ENCODE measurements around the gene MYO18B.

MYO18B gene

DNA sequence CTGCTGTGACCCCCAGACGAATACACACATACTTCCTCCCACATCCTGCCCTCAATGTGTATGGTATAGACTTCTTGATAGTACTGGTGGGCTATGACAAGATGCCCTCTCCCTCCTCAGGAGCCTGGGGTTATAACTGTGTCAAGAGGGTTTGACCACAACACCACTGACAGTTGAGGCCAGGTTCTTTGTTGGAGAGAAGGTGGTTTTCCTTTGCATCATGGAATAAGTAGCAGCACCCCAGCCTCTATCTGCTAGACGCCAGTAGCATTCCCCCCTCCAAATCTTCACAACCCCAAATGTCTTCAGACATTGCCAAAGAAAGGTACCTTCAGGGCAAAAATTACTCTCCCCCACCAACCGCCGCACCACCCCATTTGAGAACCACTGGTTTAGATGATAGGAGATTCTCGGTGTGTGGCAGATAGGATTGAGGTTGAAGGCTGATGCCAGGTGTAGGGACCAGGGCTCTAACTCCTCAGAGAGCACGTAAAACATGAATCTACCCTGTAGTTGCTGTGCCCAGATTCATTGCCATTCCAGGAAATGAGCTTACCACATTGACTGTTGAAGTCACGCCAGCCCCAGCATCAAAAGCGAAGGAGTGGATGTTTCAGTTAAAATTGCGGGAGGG lies 5.5 kb upstream of the MYO18B start:
- H3K4me1 ChIP-seq: peaks cover 0 to 2% (median 0%) of the 10 kb centered on the region in 4 donors
- no peaks in the 10 kb centered on the region for H3K36me3 ChIP-seq
- H3K27ac ChIP-seq: no peak overlapping the region
- H3K4me3 ChIP-seq: no peak overlapping the region
- H3K27me3 ChIP-seq: peaks cover 0 to 2% of the 10 kb centered on the region in 2 donors
- intact Hi-C loops (cut with DNase I; ENCODE audit: low total_unique reads): no loop called here
- H3K9me3 ChIP-seq: no peaks in the 10 kb centered on the region
- DNase-seq: no peak
- TF ChIP-seq, protein P1, sequence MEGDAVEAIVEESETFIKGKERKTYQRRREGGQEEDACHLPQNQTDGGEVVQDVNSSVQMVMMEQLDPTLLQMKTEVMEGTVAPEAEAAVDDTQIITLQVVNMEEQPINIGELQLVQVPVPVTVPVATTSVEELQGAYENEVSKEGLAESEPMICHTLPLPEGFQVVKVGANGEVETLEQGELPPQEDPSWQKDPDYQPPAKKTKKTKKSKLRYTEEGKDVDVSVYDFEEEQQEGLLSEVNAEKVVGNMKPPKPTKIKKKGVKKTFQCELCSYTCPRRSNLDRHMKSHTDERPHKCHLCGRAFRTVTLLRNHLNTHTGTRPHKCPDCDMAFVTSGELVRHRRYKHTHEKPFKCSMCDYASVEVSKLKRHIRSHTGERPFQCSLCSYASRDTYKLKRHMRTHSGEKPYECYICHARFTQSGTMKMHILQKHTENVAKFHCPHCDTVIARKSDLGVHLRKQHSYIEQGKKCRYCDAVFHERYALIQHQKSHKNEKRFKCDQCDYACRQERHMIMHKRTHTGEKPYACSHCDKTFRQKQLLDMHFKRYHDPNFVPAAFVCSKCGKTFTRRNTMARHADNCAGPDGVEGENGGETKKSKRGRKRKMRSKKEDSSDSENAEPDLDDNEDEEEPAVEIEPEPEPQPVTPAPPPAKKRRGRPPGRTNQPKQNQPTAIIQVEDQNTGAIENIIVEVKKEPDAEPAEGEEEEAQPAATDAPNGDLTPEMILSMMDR (IDR thresholded peaks at IDR 0.05): no peak

DNA sequence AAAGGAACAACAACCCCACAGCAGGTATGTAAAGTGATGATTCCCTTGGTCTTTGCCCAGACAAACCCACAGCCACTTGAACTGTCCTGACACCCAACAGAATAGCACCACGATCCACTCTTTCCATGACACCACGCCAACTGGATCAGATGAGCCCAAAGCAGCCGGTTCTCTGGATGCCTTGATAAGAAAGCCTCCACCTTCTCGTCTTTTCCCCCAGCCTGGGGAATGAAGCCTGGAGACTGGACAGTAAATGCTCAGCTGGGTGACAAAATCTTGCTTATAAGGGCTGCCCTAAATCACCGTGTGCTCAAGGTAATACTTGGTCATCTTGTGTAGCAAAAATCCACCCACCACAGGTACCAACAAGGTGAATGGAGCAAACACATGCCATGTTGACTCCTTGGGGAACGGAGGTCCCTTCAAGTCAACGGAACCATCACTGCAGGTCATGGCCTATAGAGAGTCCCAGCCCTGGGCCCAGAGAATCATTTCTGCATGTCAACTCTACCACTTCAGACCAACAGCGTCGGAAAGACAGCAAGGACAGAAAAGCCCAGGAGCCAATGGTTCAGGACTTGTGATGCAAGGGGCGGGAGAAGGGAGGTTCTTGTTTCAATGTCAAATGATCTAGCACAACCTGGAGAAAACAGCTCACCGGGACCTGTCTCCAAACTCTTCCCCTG lies 2.2 kb upstream of the MYO18B start:
- intact Hi-C loops (cut with DNase I; ENCODE audit: low total_unique reads): no loop called here
- DNase-seq: no peak
- Histone ChIP-seq H3K27ac (no peak overlapping the region), H3K36me3 (no peaks in the 10 kb centered on the region), H3K4me3 (no peak overlapping the region), H3K27me3 (no peaks in the 10 kb centered on the region), H3K9me3 (no peaks in the 10 kb centered on the region), H3K4me1 (peaks cover 0 to 3% (median 0%) of the 10 kb centered on the region in 4 donors)
- TF ChIP-seq, protein P1 (IDR thresholded peaks at IDR 0.05): no peak

DNA sequence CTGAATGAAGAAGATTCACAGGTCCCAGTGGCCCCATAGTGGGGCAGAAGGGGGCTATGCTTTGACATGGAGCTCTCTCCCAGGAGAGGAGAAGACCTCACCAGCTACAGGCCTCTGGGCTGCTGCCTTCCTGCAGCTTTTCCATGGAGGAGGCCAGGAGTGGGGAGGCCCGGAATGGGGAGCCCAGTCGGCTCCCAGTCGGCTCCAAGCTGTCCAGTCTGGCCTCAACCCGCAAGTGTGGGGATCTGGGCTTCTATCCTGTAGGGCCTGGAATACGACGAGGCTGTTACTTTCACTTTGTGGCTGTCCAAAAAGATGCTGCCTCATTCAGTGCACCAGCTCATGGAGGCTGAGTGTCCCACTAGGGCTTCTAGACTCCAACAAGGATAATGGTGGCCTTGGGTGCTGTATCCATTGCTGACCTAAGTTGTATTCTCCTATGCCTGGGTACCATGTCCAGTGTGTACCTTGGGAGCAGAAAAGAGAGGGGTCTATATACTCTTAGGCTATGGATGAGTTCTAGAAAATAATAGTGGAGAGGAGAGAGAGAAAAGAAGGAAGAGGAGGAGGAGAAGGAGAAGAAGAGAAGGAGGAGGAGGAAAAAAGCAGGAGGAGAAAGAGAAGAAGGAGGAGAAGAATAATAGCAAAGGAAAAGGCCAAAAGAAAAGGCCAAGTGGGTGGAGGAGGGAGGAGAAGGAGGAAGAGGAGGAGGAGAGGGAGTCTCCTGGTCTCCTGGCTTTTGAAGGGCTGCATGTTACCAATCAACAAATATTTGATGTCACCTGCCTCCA lies 1.1 kb downstream of the MYO18B start:
- H3K27ac ChIP-seq: no peak overlapping the region
- peaks cover 0 to 22% (median 6%) of the 10 kb centered on the region in 4 donors for H3K4me1 ChIP-seq
- TF ChIP-seq, protein P1 (IDR thresholded peaks at IDR 0.05): no peak
- no peaks in the 10 kb centered on the region for H3K36me3 ChIP-seq
- no peak for DNase-seq
- no peaks in the 10 kb centered on the region for H3K9me3 ChIP-seq
- intact Hi-C loops (cut with DNase I; ENCODE audit: low total_unique reads): no loop called here
- peak overlapping the region; percentile 24 to 41 for H3K4me3 ChIP-seq
- H3K27me3 ChIP-seq: no peaks in the 10 kb centered on the region

DNA sequence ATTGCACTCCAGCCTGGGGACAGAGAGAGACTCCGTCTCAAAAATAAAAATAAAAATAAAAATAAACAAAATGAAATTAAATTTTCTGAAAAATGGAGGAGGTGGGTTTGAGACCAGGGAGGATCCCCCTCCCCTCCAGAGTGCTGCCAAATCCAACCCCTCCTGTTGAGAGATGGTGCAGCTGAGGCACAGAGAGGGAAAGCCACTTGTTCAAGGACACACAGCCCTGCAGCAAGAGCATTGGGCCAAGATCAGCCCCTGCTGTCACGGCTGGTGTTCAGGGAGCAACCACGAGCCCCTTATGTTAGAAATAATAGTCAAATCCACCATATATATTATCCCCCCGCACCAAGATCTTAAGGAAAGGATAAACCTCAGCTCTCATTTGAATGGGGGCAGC lies 2.7 kb downstream of the MYO18B start:
- intact Hi-C loops (cut with DNase I; ENCODE audit: low total_unique reads): no loop called here
- no peak overlapping the region for H3K27ac ChIP-seq
- no peak for DNase-seq
- peaks cover 0 to 25% (median 6%) of the 10 kb centered on the region in 4 donors for H3K4me1 ChIP-seq
- no peaks in the 10 kb centered on the region for H3K36me3 ChIP-seq
- H3K4me3 ChIP-seq: no peak overlapping the region
- TF ChIP-seq, protein P1 (IDR thresholded peaks at IDR 0.05): no peak
- no peaks in the 10 kb centered on the region for H3K27me3 ChIP-seq
- H3K9me3 ChIP-seq: no peaks in the 10 kb centered on the region

DNA sequence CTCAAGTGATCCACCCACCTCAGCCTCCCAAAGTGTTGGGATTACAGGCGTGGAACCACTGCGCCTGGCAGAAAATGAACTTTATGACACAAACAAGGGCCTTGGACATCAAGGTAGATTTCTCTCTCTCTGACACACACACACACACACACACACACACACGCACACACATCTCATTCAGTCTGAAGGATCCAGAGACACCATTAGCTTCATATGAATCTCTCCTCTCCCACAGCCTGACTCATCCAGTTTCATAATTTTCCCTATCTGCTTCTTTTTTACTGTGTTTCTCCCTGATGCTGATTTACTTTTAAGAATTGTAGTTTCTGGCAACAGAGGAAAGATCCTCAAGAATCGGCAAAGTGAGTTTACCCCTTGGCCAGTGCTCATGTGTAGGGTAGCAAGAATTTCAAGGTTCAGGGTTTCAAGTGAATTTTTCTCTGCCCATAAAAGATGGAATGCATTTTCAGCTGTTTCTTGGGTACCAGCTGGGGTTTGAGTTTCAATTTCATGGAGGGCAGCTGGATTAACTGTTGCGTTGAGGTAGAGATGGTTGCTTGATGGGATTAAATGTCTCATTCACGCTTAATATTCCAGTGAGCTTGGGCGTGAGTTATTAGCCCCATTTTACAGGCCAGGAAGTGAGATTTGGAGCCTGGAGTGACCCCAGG lies 3.5 kb downstream of the MYO18B start:
- peaks cover 0 to 25% (median 6%) of the 10 kb centered on the region in 4 donors for H3K4me1 ChIP-seq
- no peak overlapping the region for H3K27ac ChIP-seq
- intact Hi-C loops (cut with DNase I; ENCODE audit: low total_unique reads): no loop called here
- H3K36me3 ChIP-seq: no peaks in the 10 kb centered on the region
- no peak for DNase-seq
- TF ChIP-seq, protein P1 (IDR thresholded peaks at IDR 0.05): no peak
- no peaks in the 10 kb centered on the region for H3K9me3 ChIP-seq
- H3K27me3 ChIP-seq: no peaks in the 10 kb centered on the region
- H3K4me3 ChIP-seq: no peak overlapping the region

Data from tibial artery (tissue), 4 donors.